OCI-LY3 (cell line): ENCODE data around the gene SH3BP5L.

Experiments
- H2AFZ ChIP-seq: fragments of 200-600, 300-600 bp; shearing (Covaris generic); 2 replicates; pipeline ENCODE4 v1.6.0; 2014; ENCODE audit warnings: antibody characterized with exemption, low read depth, low read length
- H3K27ac ChIP-seq: fragments of 200-600, 300-600 bp; sonication (generic); 2 replicates; pipeline ENCODE4 v1.5.1; 2014; ENCODE audit warnings: mild to moderate bottlenecking, low read length, moderate library complexity, mixed read lengths
- H3K27me3 ChIP-seq: fragments of 200-600, 300-600 bp; sonication (generic); 2 replicates; pipeline ENCODE4 v1.6.1; 2014; ENCODE audit warnings: low read depth, low read length, mixed read lengths
- H3K36me3 ChIP-seq: fragments of 200-600, 300-600 bp; sonication (generic); replicated peaks from 2 replicates; pipeline ENCODE3; 2014; ENCODE audit warnings: low read depth, low read length, mixed read lengths
- H3K4me1 ChIP-seq: fragments of 300-600, 200-600 bp; sonication (generic); 2 replicates; pipeline ENCODE4 v1.6.1; 2014; ENCODE audit warnings: low read length, mixed read lengths
- H3K4me2 ChIP-seq: fragments of 200-600, 300-600 bp; sonication (generic); 2 replicates; pipeline ENCODE4 v1.6.1; 2014; ENCODE audit warnings: low read length, mixed read lengths
- H3K4me3 ChIP-seq: fragments of 300-600, 200-600 bp; sonication (generic); 2 replicates; pipeline ENCODE4 v1.5.1; 2014; ENCODE audit warnings: antibody characterized with exemption, mild to moderate bottlenecking, low read length, moderate library complexity
- H3K79me2 ChIP-seq: fragments of 300-600, 200-600 bp; shearing (Covaris generic); 2 replicates; pipeline ENCODE4 v1.6.1; 2014; ENCODE audit warnings: mild to moderate bottlenecking, low read length, mixed read lengths
- H3K9ac ChIP-seq: fragments of 300-600, 200-600 bp; shearing (Covaris generic); 2 replicates; pipeline ENCODE4 v1.6.0; 2014; ENCODE audit warnings: mild to moderate bottlenecking, low read length, moderate library complexity
- H3K9me3 ChIP-seq: fragments of 200-600, 300-600 bp; shearing (Covaris generic); 2 replicates; pipeline ENCODE4 v1.6.1; 2014; ENCODE audit warnings: low read length, mixed read lengths; ENCODE audit not compliant: insufficient read depth
- H4K20me1 ChIP-seq: fragments of 200-600, 300-600 bp; sonication (generic); 2 replicates; pipeline ENCODE4 v1.6.1; 2016; ENCODE audit warnings: low read length, mixed read lengths; ENCODE audit not compliant: insufficient read depth
- CTCF ChIP-seq: fragments of 200-600, 300-600 bp; sonication (generic); IDR thresholded peaks from 2 replicates; pipeline ENCODE4 v1.5.1; 2014; ENCODE audit warnings: antibody characterized with exemption, low read length, low read depth
- EZH2phosphoT487 ChIP-seq: fragments of 200-600 bp; shearing (Covaris generic); IDR thresholded peaks from 2 replicates; pipeline ENCODE4 v1.6.1; 2018; ENCODE audit warnings: antibody characterized with exemption, mixed run types, low read depth

The SH3BP5L gene

GRCh38 chr1:248843687-248844086 lies 18.0 kb upstream of the SH3BP5L start:
- Histone ChIP-seq H3K27me3 (no peaks in the 10 kb centered on the region), H3K36me3 (peaks cover 60% of the 10 kb centered on the region), H3K27ac (no peak overlapping the region), H3K79me2 (peaks cover 45% of the 10 kb centered on the region), H3K4me3 (no peak overlapping the region), H2AFZ (no peak overlapping the region), H3K9me3 (no peaks in the 10 kb centered on the region), H3K4me2 (no peak overlapping the region), H3K4me1 (peaks cover 4% of the 10 kb centered on the region), H3K9ac (no peak overlapping the region), H4K20me1 (peaks cover 32% of the 10 kb centered on the region)
- TF ChIP-seq EZH2phosphoT487, result no peak
- TF ChIP-seq CTCF, result no peak

- no peak overlapping the region for H3K4me2 ChIP-seq
- TF ChIP-seq EZH2phosphoT487 (no peak), CTCF (no peak)
Measured at GRCh38 chr1:248842781-248843331, 17.1 kb upstream of the SH3BP5L start.

GRCh38 chr1:248841702-248842395 lies 16.1 kb upstream of the SH3BP5L start:
- Histone ChIP-seq H3K9me3 (no peaks in the 10 kb centered on the region), H2AFZ (no peak overlapping the region), H3K4me2 (no peak overlapping the region), H3K4me3 (no peak overlapping the region), H3K9ac (no peak overlapping the region), H3K4me1 (peaks cover 10% of the 10 kb centered on the region), H3K79me2 (peaks cover 48% of the 10 kb centered on the region), H3K36me3 (peaks cover 42% of the 10 kb centered on the region), H4K20me1 (peaks cover 32% of the 10 kb centered on the region), H3K27me3 (no peaks in the 10 kb centered on the region), H3K27ac (no peak overlapping the region)
- TF ChIP-seq CTCF (peak; percentile 44), EZH2phosphoT487 (no peak)

More at GRCh38 chr1:248842781-248843331, 17.1 kb upstream of the SH3BP5L start:
- Histone ChIP-seq H3K9ac (no peak overlapping the region), H3K27me3 (no peaks in the 10 kb centered on the region), H3K79me2 (peaks cover 48% of the 10 kb centered on the region), H2AFZ (no peak overlapping the region), H3K9me3 (no peaks in the 10 kb centered on the region), H3K4me3 (no peak overlapping the region), H4K20me1 (peaks cover 32% of the 10 kb centered on the region), H3K4me1 (peaks cover 4% of the 10 kb centered on the region), H3K36me3 (peaks cover 51% of the 10 kb centered on the region), H3K27ac (no peak overlapping the region)

GRCh38 chr1:248840946-248841345 lies 15.2 kb upstream of the SH3BP5L start:
- Histone ChIP-seq H3K36me3 (peaks cover 33% of the 10 kb centered on the region), H3K4me2 (no peak overlapping the region), H3K27me3 (no peaks in the 10 kb centered on the region), H3K4me1 (peaks cover 10% of the 10 kb centered on the region), H3K4me3 (no peak overlapping the region), H2AFZ (no peak overlapping the region), H3K79me2 (peaks cover 48% of the 10 kb centered on the region), H4K20me1 (peaks cover 32% of the 10 kb centered on the region), H3K9ac (no peak overlapping the region), H3K9me3 (no peaks in the 10 kb centered on the region), H3K27ac (no peak overlapping the region)
- TF ChIP-seq EZH2phosphoT487 (no peak), CTCF (no peak)
